HG03442 (cell line): ENCODE results near the gene PTTG1.
A peak's percentile ranks its signal among the peaks of the same experiment; 100 is the strongest.

Experiments
- ATAC-seq: cut with Tn5 transposase; IDR thresholded peaks from one replicate; pipeline ENCODE4 v1.9.1; 2021; ENCODE audit warnings: mild to moderate bottlenecking, moderate library complexity; ENCODE audit not compliant: unreplicated experiment

Gene PTTG1

DNA sequence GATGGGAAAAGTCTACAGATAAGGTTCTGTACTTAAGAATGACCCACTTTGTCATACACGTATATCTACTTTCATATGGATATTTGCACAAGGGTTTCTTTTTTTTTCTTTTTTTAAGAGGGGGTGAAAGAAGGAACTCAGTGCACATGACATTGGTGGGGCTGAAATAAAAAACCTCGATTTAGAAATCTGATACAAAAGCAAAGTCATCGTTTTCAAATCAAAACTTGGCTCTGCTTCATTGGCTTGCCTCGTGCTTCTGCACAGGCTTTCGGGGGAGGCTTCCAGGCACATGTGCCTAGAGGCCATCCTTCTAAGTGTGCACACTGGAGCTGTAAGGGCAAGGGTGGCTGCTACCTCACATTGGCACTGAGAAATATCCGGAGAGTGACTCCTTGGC is 31.1 kb downstream of the PTTG1 start:
- no peak for ATAC-seq

DNA sequence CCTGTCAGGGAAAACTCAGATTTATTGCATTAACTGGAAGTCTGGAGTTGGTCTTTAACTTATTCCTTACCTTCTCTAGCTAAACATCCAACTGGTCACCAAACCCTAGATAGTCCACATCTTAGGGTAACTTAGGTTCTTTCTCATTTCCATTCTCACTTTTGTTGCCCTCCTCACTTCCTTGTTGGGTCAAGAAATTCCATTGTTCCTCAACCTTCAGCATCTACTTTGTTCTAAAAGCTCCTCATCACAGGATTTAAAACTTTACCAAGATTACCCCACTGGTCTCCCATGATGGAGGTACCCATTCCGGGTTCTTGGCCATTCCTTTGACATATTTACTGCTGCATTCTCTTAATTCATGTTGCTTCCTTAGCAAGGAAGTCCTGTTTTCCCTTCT is 32.1 kb downstream of the PTTG1 start:
- no peak for ATAC-seq

- no peak for ATAC-seq
Measured at GRCh38 chr5:160455600-160455999, 33.9 kb downstream of the PTTG1 start.

DNA sequence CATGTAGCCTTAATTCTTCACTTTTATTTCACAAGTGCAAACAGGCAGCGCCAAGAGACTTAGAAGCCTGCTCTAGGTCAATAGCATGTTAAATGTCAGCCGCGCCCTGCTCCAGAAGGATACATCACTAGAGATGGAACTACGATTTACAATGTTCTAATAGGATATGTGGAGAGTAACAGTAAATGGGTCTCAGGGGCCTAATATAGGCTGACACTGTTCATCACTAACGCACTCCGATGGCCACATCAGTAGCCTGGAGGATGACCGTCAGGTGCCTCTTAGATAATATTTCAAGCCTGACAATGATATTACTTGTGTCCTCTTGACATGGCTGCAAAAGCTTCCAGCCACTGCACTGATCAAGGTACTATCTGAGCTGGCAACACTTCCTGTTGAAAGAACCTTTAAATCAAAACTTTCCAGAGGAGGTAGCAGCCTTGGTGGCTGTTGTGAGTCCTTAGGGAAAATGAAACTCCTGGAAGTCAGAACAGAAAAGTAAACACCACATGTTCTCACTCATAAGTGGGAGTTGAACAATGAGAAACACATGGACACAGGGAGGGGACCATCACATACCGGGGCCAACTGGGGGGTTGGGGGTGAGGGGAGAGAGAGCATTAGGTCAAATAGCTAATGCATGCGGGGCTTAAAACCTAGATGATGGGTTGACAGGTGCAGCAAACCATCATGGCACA is 35.0 kb downstream of the PTTG1 start:
- ATAC-seq = no peak

- no peak for ATAC-seq
Measured at GRCh38 chr5:160457252-160457651, 35.6 kb downstream of the PTTG1 start.

DNA sequence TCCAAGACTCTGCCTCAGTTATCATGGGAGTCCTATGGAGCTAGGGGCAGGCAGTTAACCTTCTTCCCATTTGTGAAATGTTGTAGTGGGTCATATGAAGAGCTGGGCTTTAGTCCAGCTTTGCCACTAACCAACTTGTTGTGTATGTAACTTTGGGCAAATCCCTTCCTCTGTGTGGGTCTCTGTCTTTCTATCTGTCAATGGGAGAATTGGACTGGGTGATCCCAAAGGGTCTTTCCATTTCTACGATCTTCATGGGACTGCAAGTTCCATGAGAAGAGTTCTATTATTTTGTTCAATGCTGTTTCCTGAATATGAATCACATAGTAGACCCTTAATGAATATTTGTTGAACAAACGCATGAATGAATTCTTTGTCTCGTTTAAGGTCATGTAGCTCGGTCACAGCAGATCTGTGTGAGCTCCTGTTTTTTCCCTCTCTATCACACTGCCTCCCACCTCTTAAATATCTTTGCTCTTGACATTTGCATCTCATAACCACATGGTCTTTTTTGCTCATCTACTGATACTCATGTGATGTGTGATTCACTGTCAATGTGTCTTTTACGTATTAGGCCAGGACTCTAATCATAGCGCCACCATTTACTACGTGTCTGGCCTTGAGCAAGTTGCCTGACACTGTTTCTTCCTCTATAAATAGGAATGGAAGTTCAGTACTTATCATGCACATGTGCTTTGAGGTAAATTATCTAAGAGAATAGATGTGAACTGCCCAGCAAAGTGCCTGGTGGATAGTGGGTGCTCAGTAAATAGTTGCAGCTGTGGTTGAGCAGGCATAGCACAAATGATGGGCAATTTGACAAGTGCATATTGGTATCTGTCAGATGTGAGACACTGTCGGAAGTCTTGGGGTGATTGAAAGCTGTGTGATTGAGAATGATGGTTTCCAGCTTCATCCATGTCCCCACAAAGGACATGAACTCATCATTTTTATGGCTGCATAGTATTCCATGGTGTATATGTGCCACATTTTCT is 37.4 kb downstream of the PTTG1 start:
- peak; percentile 91 for ATAC-seq

GRCh38 chr5:160460377-160461049 is 38.9 kb downstream of the PTTG1 start:
- no peak for ATAC-seq

- ATAC-seq = no peak
Measured at GRCh38 chr5:160461378-160461777, 39.7 kb downstream of the PTTG1 start.

GRCh38 chr5:160462167-160462566 is 40.5 kb downstream of the PTTG1 start:
- ATAC-seq = peak; percentile 20

- no peak for ATAC-seq
Measured at GRCh38 chr5:160463227-160463626, 41.6 kb downstream of the PTTG1 start.

- ATAC-seq = no peak
Measured at GRCh38 chr5:160463740-160464465, 42.2 kb downstream of the PTTG1 start.

DNA sequence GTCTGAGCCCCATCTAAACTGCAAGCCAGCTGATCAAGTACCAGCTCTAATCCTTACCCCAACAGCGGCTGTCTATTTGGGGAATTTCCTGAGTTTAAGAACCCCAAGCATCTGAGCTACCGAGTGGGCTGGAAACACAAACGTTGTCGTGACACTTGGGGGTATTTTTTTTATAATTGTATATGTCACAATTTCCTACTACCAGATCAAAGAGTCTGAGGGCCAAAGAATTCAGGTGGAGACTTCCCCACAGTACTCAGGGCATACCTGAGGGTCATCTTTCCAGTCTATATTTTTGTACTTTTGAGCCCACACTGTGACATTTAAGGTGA is 42.8 kb downstream of the PTTG1 start:
- ATAC-seq = no peak

- no peak for ATAC-seq
Measured at GRCh38 chr5:160466116-160466515, 44.5 kb downstream of the PTTG1 start.

DNA sequence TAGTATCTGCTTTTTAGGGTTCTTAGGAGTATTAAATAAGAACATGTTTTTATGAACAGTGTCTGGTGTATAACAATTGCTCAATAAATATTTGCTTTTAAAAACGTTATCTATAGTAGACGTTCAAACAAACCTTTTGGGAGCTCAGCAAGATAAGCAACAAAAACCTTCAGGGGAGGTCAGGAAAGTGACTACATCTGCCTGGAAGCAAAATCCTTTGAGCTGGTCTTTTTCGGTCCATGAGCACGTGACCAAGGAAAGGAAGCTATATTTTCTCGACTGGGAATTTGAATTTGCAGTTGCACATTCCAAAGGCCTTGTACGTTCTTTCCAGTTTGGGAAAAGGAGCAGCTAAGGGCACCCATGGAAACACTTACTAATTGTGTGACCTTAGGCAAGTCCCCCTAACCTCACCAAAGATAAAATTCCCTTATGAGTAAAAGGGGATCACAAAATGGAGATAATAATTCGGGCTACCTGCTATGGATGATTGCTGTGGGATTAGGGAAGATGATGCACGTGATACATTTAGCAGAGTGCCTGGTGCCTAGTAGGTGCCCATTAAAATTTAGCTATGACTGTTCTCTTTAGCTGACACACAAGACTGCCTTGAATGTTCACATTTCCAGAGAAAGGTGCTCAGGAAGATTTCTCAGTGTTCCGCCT is 45.4 kb downstream of the PTTG1 start:
- ATAC-seq = no peak

GRCh38 chr5:160467555-160468362 is 46.1 kb downstream of the PTTG1 start:
- ATAC-seq = peak; percentile 89

- no peak for ATAC-seq
Measured at GRCh38 chr5:160468363-160468975, 46.8 kb downstream of the PTTG1 start.

DNA sequence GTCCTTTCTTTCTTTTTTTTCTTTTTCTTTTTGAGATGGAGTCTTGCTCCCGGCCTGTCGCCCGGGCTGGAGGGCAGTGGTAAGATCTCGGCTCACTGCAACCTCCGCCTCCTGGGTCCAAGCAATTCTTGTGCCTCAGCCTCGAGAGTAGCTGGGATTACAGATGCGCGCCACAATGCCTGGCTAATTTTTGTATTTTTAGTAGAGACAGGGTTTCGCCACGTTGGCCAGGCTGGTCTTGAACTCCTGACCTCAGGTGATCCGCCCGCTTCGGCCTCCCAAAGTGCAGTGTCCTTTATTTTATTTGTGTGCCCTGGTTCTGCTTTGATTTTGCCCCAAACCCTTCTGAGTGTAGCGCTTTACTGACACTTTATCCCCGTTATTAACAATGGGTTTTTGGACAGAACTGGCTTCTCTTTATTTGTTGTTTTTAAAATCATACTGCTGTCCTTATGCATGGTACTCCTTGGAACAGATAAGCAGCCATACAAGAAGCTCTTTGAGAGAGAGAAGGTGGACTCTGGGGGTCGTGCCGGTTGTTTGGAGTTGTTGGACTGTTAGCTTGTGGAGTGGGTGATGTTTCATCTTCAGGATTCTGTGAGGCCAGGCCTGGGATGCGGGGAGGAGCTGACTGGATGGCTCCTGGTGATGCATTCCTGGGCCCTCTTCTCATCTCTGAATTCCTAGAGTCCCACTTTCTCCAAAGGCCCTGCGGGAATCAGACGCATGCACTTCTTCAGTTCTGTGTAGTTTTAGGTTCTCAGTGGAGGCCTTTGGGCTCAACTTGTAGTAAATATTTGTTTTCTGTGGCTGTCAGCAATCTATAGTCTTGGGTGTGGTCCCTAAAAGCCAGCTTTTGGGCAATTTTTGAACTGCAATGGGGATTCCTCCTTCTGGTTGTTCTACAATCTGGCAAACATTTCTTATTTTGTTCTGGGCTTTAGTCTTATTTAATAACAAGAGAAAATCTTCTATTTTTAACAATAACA is 47.8 kb downstream of the PTTG1 start:
- no peak for ATAC-seq
